HG02642 (cell line): ENCODE measurements around the gene GSN.

Source experiments
- ATAC-seq: cut with Tn5 transposase; IDR thresholded peaks from one replicate; pipeline ENCODE4 v1.9.1; 2021; ENCODE audit warnings: mild to moderate bottlenecking; ENCODE audit not compliant: unreplicated experiment, poor library complexity

GSN gene

DNA sequence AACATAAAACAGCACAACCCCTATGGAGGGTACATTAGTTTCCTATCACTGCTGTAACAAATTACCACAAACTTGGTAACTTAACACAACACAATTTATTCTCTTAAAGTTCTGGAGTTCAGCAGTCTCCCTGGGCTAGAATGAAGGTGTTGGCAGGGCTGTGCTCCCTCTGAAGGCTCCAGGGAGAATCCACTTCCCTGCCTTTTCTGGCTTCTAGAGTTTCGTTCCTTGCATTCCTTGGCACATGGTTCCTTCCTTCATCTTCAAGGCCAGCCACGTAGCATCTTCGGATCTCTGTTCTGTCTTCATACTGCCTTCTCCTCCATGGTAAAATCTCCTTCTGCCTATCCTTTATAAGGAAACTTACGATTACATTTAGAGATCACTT lies 25.0 kb upstream of the GSN start:
- no peak for ATAC-seq

DNA sequence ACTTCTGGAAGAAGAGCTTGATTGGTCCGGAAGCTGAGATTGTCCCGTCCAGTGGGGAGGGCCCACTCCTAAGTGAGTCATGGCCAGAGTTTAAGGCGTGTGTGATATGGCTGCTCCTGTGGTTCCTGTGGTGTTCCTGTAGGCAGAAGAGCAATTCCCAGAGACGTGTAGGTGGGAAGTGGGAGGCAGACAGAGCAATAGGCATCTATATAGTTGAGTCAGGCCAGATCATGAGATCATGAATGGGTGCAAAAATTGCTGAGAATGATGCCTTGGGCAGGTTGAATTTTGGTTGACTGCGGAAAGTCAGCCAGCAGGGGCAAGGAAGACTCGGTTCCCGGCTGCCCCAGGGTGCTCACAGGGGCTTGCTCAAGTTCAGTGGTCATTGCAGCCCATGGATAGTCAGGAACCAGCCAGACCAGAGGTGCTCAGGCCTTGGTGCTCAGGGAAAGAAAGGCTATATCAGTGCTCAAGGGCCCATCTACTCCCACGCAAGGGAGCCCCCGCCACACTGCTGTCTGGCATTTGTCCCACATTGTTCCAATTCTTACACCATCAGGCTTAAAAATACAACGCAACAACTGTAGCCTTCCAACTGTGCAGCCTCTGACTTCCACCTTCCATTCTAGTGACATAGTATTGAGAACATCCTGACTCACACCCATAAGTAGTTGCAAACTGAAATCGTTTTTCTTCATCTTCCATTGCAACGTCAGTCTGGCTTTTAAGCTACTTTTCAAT lies 21.0 kb upstream of the GSN start:
- no peak for ATAC-seq

DNA sequence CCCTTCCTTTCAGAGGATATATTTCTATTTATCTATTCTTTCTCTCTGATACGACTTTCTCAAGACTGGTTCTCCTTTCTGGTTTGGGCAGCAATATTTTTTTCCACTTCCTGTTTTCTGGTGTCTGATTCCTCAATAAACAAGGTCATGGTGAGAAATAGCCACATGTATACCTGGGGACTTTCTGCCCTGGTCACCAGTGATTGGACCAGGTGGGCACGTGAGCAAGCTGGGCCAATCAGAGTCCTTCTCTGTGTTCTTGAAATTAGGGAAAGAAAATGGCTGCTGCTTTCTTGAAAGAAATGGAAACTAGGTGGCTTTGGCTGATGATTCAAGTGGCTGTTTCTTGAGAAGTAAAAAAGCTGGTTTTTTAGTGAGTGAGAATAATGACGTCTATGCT lies 18.4 kb upstream of the GSN start:
- ATAC-seq: no peak

DNA sequence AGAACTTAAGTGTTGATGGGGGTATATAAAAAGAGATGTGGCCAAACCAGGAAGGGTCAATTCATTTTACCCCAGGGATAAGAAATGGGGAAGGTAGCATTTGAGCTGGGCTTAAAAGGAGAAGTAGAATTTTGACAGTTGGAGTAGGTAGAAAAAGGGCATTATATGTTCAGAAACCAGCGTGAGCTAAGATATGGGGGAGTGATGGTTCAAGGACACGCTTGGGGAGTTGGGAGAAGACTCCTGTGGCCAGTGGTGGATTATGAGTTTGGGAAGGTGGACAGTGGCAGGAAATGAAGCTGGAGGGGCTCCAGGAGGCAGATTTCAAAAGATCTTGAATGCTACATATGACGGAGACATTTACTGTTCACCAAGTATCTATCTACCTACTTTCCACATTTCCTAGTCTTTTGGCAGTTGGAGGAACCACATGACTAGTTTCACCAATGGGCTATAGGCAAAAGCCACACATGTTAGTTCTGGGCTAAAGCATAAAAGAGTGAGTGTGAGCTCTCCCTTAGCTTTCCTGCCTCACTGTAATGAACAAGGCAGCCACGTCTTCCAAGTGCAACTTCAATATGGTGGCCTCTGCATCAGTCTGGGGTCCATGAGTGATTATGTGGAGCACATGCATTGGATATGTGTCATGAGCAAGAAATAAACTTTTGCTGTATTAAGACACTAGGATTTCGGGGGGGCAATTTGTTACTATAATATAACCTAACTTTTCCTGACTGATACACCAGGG lies 15.7 kb upstream of the GSN start:
- no peak for ATAC-seq

DNA sequence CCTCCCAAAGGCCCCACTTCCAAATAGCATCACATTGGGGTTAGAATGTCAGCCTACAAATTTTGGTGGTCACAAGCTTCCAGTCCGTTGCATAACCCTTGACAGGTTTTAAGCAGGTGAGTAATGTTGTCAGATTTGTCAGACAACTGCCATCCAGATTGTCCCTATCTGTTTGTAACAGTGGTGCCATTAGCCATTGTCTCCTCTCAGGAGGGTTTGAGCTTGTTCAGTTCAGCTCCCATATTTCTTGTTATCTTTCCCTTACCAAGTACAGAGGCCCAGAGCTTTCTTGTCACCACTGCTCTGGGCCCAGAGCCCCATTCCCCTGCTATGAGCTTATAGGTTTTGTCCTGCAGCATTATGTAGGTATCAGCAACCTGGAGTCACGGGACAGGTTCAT lies 14.8 kb upstream of the GSN start:
- ATAC-seq: no peak

DNA sequence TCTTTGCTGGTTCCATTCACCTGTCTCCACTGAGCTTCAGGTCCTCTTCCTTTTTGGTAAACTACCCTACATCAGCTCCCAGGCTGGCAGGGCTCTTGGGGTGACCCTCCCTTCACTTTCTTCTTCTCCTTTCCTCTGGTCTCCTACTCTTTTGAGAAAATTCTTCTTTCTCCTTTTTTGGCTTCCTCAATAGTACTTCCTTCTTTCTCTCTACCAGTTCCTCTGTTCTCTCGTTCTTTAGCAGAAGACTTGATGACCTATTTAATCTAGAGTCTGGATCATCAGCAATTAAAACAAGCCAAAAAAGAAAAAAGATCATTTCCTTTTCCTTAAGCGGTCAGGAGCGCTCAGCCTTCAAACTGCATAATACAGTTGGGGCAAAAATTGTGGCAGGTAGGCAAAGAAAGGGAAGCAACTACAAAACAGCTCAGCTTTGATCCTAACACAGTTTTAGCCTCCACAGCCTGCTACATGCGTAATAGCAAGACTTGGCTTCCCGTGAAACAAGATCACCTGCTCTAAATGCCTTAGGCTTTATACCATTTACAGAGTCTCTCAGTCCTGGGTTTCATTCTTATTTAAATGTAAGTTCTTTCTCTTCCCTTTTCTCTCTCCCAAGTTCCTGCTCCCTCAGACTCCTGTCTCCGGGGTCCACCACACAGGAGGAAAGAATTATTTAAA lies 14.0 kb upstream of the GSN start:
- ATAC-seq: no peak

DNA sequence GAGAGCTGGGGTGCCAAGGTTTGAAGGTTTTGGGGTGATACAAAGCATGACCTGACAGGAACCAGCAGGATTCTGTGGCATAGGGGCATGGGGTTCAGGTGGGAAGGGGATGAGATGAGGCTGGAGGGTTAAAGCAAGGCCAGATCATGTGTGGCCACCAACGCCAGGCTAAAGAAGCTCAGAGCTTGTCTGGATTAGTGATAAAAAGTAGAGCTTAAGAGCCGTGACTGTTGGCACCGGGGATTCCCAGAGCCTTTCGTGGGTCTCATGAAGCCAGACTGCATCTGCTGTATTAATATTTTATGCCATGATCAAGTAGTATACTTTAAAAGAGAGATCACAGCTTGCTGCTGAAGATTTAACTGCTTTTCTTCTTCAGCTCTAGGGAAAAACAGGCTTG lies 8.5 kb upstream of the GSN start:
- no peak for ATAC-seq

DNA sequence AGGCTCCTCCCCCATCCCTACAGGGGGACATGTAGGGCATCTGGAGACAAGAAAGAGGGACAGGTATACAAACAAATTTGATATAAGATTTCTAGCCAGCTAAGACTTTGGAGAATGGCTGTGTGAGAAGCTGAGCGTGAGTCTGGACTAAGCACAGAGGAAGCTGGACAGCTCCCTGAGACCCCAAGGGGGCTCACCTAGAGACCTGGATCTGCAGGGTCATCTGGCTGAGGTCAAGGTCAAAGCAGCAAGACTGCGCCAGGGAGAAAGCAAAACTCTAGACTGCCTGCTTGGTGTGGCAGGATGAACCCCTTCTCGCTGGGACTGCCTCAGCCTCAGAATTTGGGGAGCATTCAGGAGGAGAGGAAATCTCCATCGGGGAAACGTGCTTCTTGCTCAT lies 8.0 kb upstream of the GSN start:
- ATAC-seq: no peak

DNA sequence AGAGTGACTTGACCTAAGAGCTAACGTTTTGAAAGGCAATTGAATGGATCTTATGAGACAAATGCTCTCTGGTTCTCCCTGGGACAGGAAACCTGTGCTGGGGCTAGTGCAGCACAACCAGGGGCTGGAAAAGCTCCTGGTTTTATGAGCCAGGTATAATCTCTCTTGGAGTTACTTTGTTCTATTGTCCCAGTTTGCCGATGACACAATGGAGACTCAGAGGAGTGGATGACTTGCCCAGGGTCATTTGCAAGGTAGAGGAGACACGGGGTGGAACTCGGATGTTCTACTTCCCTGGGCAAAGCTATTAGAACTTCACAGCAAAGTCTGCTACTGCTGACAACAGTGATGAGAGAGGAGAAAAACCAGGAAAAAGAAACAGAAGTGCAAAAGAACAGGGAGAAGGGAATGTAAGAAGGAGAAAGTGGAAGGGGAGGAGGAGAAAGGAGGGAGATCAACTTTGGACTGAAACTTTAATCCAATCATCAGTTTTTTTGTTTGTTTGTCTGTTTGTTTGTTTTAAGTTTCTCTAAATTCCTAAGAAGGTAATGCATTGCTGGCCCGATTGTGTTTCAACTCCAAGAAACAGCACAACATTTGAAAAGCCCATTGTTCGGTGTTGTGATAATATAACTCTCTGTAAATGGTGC lies 7.4 kb upstream of the GSN start:
- ATAC-seq: no peak

DNA sequence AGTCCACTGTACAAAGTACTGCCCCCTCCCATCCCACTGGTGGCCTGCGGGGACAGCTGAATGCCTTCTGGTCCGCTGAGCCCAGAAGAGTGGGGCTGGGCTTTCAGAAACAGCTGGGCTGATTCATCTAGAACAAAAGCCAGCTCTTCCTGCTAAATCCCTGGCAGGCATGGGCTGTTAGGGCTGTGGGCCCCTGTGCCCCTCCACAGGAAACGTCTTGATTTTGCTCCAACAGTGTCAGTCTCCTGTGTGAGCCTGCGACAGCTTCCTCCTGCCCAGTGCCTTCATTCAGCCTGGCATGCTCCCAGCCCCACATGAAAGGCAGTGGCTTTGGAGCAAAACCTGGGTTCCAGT lies 6.9 kb upstream of the GSN start:
- ATAC-seq: no peak

DNA sequence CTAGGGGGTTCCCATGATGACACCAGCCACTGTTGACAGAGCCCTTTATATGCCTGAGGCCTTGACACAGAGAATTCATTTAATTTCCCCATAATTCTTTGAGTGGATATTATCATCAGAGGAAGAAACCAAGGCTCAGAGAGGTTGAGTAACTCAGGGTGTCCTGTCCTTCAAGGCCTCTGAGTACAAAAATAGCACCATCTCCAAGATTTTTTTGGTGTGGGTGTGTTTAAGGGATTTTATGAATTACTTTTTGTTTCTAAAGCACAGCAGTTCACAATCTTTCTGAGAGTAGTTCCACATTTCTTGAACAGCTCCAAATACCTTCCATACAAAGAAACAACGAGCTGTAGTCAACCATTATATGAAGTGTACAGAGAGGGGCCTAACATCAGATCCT lies 6.2 kb upstream of the GSN start:
- no peak for ATAC-seq

DNA sequence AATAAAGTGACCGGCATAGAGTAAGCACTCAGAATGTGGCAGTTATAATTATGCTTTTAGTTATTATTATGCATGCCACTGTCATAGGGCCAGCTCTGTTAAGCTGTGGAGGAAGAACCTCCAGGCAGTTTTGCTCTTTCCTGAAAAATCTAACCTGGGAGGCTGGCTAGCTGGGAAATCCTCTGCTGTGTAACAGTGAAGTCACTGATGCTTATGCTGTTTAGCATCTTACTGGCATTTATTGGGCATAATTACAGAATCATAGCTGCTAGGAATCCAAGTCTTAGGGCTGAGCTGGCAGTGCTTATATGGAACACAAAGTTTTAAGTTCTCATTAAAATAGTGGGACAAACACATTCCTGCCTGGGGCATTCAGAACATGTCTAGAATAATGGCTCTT lies 5.5 kb upstream of the GSN start:
- ATAC-seq: no peak

DNA sequence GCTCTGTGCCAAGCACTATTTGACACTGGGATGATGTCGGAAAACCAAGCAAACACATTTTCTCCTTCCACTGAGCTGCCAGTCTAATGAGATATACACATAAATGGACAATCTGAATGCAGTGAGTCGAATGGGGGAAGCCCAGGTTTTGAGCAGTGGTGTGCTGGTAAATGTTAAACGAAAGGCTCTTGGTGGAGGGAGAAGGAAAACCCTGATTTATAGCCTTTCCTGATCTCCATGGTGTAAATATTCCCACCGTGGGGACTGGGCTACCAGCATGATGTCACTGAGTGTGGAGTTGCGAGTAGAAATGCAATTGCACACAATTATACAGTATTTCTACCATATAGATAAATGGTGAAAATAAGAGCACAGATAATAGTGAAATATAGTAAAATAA lies 5.0 kb upstream of the GSN start:
- no peak for ATAC-seq

DNA sequence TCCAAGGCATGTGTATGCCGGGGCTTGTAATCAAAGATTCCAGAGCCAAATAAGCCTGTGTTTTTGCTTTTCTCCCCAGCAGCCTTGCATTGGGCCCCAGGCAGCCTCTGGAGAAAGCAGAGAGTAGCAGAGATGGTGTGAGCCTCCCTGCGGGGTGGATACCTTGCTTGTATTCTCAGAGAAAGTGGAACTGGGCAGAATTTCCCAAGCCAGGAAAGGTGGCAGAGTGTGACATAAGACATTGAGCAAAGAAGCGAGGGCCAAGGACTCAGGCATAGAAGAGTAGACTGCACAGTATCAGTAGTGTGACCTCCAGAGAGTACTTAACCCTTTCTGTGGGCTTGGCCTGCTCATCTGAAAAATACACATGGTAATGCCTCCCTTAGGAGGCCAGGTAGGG lies 1.6 kb upstream of the GSN start:
- ATAC-seq: no peak

DNA sequence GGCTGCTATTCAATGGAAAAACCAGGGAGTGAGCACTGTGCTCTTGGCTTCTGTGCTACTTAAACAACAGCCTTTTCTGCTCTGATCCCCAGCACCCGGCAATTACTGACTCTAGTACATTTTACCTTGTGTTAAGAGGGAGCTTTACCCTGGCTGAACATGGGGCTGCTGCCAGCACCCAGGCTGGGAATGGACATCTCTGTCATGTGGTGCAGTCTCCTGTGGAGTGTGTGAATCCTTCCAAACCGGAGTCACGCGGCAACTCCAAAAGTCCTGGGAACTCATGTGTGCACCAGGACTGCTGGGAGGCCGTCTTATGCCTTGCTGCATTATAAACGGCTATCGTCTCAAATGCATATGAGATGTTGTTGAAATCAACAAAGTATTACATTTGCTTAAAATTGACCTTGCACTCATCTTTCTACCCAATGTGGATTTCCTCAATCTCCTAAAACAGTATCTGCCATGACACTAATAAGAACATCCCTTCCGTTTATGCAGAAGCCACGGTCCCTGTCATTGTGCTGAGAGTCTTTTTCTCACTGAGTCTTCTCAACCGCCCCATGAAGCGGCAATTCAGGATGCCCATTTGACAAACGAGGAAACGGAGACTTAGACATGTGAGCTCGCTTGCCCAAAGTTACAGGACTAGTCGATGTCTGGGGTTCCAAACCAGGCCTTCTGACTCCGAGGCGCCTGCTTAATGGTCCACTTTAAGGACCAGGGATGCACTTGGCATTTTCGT lies 884 bp upstream of the GSN start:
- no peak for ATAC-seq

DNA sequence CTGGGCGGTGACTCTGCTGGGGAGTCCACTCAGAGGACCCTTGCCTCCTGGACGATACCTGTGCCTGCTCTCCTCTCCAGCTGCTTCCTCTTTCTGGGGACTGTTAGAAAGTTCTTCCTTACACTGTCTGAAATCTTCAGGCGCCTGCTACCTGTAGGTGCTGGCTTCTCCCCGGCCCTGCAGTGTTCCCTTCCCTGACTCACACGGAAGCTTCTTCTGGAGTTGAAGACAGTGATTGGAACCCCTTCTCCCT lies 562 bp downstream of the GSN start:
- peak; percentile 32 for ATAC-seq

DNA sequence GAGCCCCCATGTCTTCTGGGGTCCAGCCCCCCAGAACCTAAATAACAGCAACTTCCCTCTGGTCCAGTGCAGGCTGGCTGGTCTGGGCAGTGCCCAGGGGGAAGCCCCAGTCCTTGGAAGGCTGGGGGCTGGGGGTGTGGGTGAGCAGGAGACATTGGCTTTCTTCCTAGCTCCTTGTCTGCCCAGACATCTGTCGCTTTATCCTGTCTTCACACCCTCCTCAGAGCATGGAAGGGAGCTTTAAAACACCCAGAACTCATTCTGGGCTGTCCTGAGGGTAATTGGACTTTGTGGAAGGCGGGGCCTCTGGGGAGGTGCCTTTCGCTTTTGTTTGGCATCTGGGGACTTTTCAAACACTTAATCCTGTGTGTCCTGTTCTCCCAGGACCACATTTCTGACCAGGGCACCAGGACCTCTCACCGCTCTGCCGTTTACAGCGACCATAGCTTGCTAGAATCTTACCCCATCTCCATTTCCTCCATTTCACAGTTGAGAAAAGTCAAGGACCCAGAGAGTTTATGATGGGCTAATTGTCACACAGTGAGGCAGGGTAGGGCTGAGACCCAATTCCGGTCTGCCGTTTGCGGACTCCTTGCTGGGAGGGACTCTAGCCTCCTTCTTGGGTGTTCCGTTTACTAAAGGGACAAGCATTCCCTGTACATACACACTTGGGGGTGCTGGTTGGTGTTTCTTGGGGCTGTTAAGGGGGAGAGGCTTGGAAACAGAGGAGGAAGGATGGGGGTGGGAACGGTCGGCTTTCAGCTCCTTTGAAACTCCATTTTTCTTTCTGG lies 1.1 kb downstream of the GSN start:
- ATAC-seq: no peak

DNA sequence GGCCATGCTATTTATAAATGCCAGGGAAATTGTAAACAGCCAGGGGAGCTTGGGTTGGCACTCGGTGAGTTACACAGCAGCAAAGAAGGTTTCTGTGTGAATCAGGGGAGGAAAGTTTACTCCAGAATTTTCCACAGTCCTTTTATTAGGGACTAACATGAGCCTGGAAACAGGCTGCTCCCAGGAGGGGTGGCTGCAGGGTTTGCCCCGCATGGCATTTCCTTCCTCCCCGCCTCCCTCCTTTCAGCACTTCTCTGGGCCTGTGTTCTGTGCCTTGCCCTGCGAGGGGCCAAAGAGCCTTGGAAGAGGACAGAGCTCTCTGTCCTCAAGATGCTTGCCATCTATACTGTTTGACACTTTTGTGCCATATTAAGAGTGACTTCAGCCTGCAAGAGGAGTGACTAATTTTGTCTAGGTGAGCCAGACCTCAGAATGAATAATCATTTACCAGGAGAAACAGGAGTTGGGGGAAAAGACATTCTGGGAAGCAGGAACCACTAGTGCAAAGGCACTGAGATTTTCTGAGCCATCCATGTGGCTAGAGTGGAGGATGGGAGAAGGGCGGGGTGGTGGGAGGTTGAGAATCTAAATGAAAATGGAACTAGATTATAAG lies 1.8 kb downstream of the GSN start:
- no peak for ATAC-seq
